Breast epithelium (tissue), 4 donors: Measurements from ENCODE around the gene STXBP6. TPM values are rescaled to one million over a fixed set of nuclear protein-coding genes. Genes with fewer than 3 reads are reported as not detected.

Source experiments
- DNase-seq, 2 donors: peaks; one replicate each; pipeline ENCODE4 v3.0.0-alpha.2; 2019; ENCODE audit warnings: low spot score in 2 of 2
- H3K27ac ChIP-seq, 2 donors: fragments of 200-600 bp; sonication (generic) in 1 of 2; one replicate each; pipeline ENCODE4 v1.5.1; 2016 to 2019; ENCODE audit warnings: mild to moderate bottlenecking in 1 of 2
- H3K27me3 ChIP-seq, 2 donors: fragments of 200-600 bp; sonication (generic) in 1 of 2; one replicate each; pipeline versions ENCODE4 v1.5.1 to v1.6.0; 2017 to 2019; ENCODE audit warnings: control low read depth in 1 of 2, mild to moderate bottlenecking in 1 of 2
- H3K36me3 ChIP-seq: fragments of 200-600 bp; one replicate; pipeline ENCODE4 v1.5.1; 2019
- H3K4me1 ChIP-seq, 2 donors: fragments of 200-600 bp; sonication (generic); one replicate each; pipeline ENCODE4 v1.5.1; 2016 to 2019; ENCODE audit warnings: control low read depth in 1 of 2
- H3K4me3 ChIP-seq, 3 donors: fragments of 200-600 bp; sonication (generic); 1 replicate in 2 of 3; 2 replicates in 1 of 3; pipeline ENCODE4 v1.5.1; 2016 to 2019; ENCODE audit warnings: mild to moderate bottlenecking in 3 of 3, moderate library complexity in 2 of 3
- H3K9me3 ChIP-seq, 2 donors: fragments of 200-600 bp; sonication (generic) in 1 of 2; one replicate each; pipeline ENCODE4 v1.5.1; 2016 to 2019; ENCODE audit warnings: control low read depth in 1 of 2
- CTCF ChIP-seq, 3 donors: fragments of 450-650 bp; IDR thresholded peaks; one replicate each; pipeline ENCODE4 v1.5.1; 2016 to 2017; ENCODE audit warnings: antibody characterized with exemption in 3 of 3, mild to moderate bottlenecking in 3 of 3, moderate library complexity in 3 of 3
- POLR2A ChIP-seq: fragments of 450-650 bp; IDR thresholded peaks from one replicate; pipeline ENCODE4 v1.6.1; 2016; ENCODE audit warnings: antibody characterized with exemption, mild to moderate bottlenecking, moderate library complexity
- POLR2AphosphoS5 ChIP-seq, 3 donors: sonication (generic); formaldehyde crosslinking; IDR thresholded peaks; one replicate each; pipeline ENCODE4 v1.6.1; 2017; ENCODE audit warnings: antibody characterized with exemption in 3 of 3
- intact Hi-C: fragments of 100-400 bp; cut with DNase I; formaldehyde crosslinking; loops from one replicate; pipeline ENCODE4 v1.15.1; 2023; ENCODE audit warnings: low total_unique reads
- total RNA-seq, 3 donors: library from RNA; depleted of rRNA; stranded (reverse); fragments of >200 nt; gene quantifications; one replicate each; pipeline ENCODE4 v1.1.0, GENCODE V29; 2016

The STXBP6 gene
- total RNA-seq, 3 donors from 2014 or later: 2.6 to 8.3 (median 5.3) TPM

- intact Hi-C loops: no loop called here
- Histone ChIP-seq H3K27ac (no peak overlapping the region), H3K9me3 (no peaks in the 10 kb centered on the region), H3K27me3 (no peaks in the 10 kb centered on the region), H3K4me1 (no peaks in the 10 kb centered on the region), H3K36me3 (no peaks in the 10 kb centered on the region), H3K4me3 (no peak overlapping the region)
- TF ChIP-seq POLR2A: no peak
- no peak for TF ChIP-seq POLR2AphosphoS5 (IDR thresholded peaks at IDR 0.05)
- TF ChIP-seq CTCF (IDR thresholded peaks at IDR 0.05): no peak
- no peak for DNase-seq
Measured at GRCh38 chr14:24979725-24980239, 70.2 kb downstream of the STXBP6 start.

- H3K9me3 ChIP-seq: no peaks in the 10 kb centered on the region
- no peak overlapping the region for H3K4me3 ChIP-seq
- TF ChIP-seq POLR2AphosphoS5 (IDR thresholded peaks at IDR 0.05) (no peak), CTCF (IDR thresholded peaks at IDR 0.05) (no peak), POLR2A (no peak)
- intact Hi-C loops: no loop called here
- DNase-seq: no peak
- H3K27me3 ChIP-seq: no peaks in the 10 kb centered on the region
- H3K4me1 ChIP-seq: no peaks in the 10 kb centered on the region
- no peaks in the 10 kb centered on the region for H3K36me3 ChIP-seq
- no peak overlapping the region for H3K27ac ChIP-seq
Measured at GRCh38 chr14:24978862-24979724, 70.9 kb downstream of the STXBP6 start.

DNA sequence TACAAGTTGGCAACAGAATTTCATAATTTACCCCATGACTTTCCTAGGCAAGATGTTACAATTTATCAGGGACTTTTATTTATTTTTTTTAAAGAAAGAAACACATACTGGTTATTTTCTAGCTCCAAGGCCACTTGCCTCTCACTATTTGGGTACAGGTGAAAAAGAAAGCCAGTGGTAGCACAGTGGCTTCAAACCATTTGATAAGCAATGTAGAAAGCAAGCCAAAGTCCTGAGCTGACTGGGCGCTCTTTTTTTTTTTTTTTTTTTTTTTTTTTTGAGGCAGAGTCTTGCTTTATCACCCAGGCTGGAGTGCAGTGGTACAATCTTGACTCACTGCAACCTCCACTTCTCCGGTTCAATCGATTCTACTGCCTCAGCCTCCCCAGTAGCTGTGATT is 73.3 kb downstream of the STXBP6 start:
- DNase-seq: no peak
- no peak overlapping the region for H3K4me3 ChIP-seq
- H3K36me3 ChIP-seq: no peaks in the 10 kb centered on the region
- intact Hi-C loops: no loop called here
- H3K27me3 ChIP-seq: no peaks in the 10 kb centered on the region
- no peaks in the 10 kb centered on the region for H3K4me1 ChIP-seq
- no peak for TF ChIP-seq POLR2A
- no peak for TF ChIP-seq CTCF (IDR thresholded peaks at IDR 0.05)
- TF ChIP-seq POLR2AphosphoS5 (IDR thresholded peaks at IDR 0.05): no peak
- H3K9me3 ChIP-seq: no peaks in the 10 kb centered on the region
- H3K27ac ChIP-seq: no peak overlapping the region

GRCh38 chr14:24975393-24975792 is 74.6 kb downstream of the STXBP6 start:
- H3K9me3 ChIP-seq: no peaks in the 10 kb centered on the region
- H3K27ac ChIP-seq: no peak overlapping the region
- intact Hi-C loops: no loop called here
- no peaks in the 10 kb centered on the region for H3K36me3 ChIP-seq
- no peaks in the 10 kb centered on the region for H3K27me3 ChIP-seq
- no peaks in the 10 kb centered on the region for H3K4me1 ChIP-seq
- no peak for DNase-seq
- TF ChIP-seq CTCF (IDR thresholded peaks at IDR 0.05) (no peak), POLR2A (no peak), POLR2AphosphoS5 (IDR thresholded peaks at IDR 0.05) (no peak)
- no peak overlapping the region for H3K4me3 ChIP-seq

DNA sequence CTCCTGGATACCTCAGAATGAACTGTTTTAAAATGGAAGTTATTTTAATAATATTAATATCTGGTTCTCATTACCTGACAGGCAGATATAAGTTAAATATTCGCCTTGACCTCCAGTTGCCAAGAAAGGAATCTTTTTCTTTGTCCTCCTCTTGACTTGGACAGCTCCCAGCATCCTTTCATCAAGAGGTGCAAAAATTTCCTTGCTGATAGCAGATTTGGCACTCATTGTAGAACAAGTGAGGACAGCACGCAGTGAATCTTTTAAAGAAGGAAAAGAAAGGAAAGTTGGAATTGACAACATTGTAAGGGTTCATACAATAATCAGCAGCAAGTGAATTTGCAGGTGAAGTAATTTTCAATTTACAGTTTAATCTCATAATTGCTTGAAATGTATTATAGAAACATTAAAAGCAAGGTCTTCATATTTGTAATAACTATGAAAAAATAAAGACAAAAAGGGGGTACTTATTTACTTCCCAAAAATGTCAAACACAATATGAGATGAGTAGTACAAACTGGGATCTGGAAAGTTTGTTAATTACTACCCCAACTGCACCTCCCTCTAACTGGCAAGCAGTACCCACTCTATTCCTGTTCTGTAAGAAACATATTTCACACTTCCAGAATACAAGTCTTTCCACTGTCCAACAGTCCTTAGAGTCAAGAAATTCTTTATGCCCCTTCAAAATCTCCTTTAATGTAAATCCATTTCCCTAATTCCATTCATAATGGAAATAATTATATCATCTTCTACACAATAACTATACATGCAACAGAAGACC is 75.2 kb downstream of the STXBP6 start:
- TF ChIP-seq POLR2A (no peak), POLR2AphosphoS5 (IDR thresholded peaks at IDR 0.05) (no peak)
- H3K4me1 ChIP-seq: no peaks in the 10 kb centered on the region
- no peak overlapping the region for H3K27ac ChIP-seq
- H3K36me3 ChIP-seq: no peaks in the 10 kb centered on the region
- DNase-seq: no peak
- no peak overlapping the region for H3K4me3 ChIP-seq
- H3K9me3 ChIP-seq: no peaks in the 10 kb centered on the region
- H3K27me3 ChIP-seq: no peaks in the 10 kb centered on the region
- intact Hi-C loops: no loop called here
